ENCODE data around the gene C22orf42.
A peak's percentile ranks its signal among the peaks of the same experiment; 100 is the strongest.
"Not testable (repeated sequence)": the region's sequence is repeated elsewhere in the genome, so short reads cannot be mapped to it uniquely, and the experiment has no call there.

The C22orf42 gene

DNA sequence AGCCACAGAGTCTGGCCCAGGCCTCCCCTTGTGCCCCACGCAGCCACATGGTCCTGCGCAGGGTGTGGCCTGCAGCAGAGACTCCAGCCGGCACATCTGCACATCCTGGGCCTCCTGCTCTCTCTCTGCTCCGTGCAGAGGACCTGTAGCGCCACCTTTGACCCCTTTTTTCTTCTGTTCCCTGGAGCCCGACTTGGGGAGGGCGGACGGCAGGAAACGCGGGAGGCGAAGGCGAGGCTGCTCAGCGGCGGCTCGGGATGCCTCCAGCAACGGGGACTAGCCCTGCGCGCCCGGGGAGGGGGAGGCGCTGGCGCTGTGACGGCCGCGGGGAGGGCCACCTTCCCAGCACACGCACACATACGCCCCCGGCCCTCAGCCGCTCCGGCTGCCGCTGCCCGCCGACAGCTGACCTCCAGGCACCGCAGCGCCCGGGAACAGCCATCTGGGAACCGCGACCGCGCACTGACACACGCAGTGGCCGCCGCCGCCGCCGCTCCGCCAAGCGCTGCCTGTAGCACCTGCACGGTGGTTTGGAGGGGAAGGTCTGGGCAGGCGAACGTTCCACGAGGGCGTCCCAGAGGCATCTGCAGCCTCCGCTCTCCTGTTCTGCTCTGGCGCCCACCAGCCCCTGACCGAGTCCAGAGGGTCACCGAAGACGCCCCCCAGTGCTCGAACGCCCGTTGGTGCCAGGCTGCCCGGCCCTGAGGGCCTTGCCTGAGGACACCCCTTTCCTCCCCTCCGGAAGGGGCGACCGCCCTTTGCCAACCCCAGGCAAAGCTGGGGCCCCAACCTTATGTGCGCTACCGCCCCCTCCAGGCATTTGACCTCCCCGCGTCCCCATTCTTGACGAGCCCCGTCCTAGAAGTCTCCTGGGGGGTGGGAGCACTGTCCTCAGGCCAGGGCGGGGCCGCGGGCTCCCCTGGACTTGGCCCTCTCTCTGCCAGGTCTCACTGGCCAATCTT is 16.9 kb upstream of the C22orf42 start:
- H3K4me3 ChIP-seq (ENCODE audit: low read depth, low read length): peak overlapping the region; percentile 50
- peaks cover 19% of the 10 kb centered on the region for H3K27me3 ChIP-seq (ENCODE audit: control insufficient read depth, insufficient read depth, low read length)

DNA sequence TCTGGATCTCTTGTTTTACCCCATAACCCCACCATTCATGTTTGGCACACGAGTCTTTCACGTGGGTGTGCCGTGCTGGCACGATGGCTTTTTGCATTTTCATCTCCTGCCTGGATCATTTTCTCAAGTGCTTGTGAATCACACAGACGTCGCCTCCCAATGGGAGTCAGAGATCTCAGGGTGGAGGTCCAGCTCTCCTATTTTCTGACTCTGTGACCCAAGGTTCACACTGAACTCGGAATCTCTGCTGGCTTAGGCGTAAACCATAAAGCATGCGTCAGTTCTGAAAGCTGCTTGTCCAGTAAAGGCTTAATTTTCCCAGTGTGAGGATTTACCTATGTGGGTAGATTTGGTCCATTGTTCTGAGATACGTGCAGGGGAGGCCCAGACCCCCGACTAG is 16.0 kb upstream of the C22orf42 start:
- Histone ChIP-seq H3K9ac (ENCODE audit: low read depth, low read length) (no peak overlapping the region), H3K27me3 (ENCODE audit: control insufficient read depth, insufficient read depth, low read length) (peaks cover 19% of the 10 kb centered on the region), H3K4me3 (ENCODE audit: low read depth, low read length) (no peak overlapping the region)

More for the DNA sequence above, 16.9 kb upstream of the C22orf42 start:
- Histone ChIP-seq H3K36me3 (ENCODE audit: control insufficient read depth, insufficient read depth, low read length) (no peaks in the 10 kb centered on the region), H3K9ac (ENCODE audit: low read depth, low read length) (no peak overlapping the region), H3K4me1 (ENCODE audit: control insufficient read depth, insufficient read depth, low read length) (peaks cover 5% of the 10 kb centered on the region), H3K9me3 (ENCODE audit: control insufficient read depth, insufficient read depth, low read length) (no peaks in the 10 kb centered on the region)

DNA sequence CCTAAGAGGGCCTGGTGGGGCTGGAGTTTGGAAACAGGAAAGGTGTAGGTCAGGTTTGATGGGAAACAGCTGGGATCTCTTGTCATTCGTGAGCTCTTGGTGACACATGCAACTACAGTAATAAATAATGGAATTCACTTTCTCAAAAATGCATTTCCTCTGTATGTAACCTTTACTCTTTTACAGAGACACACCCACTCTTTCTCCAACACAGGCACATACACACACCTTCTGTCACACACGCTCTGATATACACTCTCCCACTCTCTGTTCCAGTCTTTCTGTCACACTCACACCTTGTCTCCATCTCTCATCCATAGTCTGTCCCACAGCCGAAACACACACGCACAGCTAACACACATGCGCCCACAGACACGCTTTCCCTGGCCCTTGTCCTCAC is 6.6 kb upstream of the C22orf42 start:
- Histone ChIP-seq H3K9me3 (ENCODE audit: control insufficient read depth, insufficient read depth, low read length) (no peaks in the 10 kb centered on the region), H3K9ac (ENCODE audit: low read depth, low read length) (no peak overlapping the region), H3K36me3 (ENCODE audit: control insufficient read depth, insufficient read depth, low read length) (no peaks in the 10 kb centered on the region)

More for the DNA sequence above, 16.0 kb upstream of the C22orf42 start:
- Histone ChIP-seq H3K36me3 (ENCODE audit: control insufficient read depth, insufficient read depth, low read length) (no peaks in the 10 kb centered on the region), H3K9me3 (ENCODE audit: control insufficient read depth, insufficient read depth, low read length) (no peaks in the 10 kb centered on the region), H3K4me1 (ENCODE audit: control insufficient read depth, insufficient read depth, low read length) (peaks cover 5% of the 10 kb centered on the region)

DNA sequence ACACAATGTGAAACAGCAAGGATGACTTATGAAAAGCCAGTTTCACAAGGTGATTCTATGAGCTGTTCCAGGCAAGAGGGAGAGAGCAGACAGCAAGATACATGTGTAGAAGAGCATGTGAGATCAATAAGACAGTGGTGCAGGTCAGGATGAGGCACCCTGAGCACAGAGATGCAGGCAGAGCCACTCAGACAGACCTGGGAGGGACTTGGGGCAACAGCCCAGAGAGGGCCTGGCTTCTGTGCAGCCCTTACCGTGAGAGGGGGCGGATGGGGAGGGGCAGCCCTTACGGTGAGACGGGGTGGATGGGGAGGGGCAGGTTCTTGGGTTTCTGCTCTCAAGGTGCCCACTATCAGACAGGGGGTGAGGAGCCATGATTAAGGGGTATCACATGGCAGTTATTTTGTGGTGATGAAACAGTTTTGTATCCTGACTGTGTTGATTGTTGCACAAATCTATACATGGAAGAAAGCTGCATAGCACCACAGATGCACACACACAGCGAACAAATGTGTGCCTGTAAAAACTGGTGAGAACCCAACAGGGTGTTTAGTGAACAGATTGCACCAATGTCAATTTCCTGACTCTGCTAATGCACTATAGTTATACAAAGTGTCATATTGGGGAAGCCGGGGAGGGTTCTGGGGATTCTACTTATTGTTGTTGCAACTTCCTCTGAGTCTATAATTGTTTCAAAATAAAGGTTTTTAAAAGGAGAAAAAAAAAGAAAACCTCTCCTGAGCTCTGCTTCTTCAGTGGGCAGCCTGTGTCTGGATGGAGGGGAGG is 5.2 kb upstream of the C22orf42 start:
- Histone ChIP-seq H3K4me3 (ENCODE audit: low read depth, low read length) (no peak overlapping the region), H3K27me3 (ENCODE audit: control insufficient read depth, insufficient read depth, low read length) (peaks cover 2% of the 10 kb centered on the region), H3K36me3 (ENCODE audit: control insufficient read depth, insufficient read depth, low read length) (no peaks in the 10 kb centered on the region), H3K9me3 (ENCODE audit: control insufficient read depth, insufficient read depth, low read length) (no peaks in the 10 kb centered on the region), H3K9ac (ENCODE audit: low read depth, low read length) (no peak overlapping the region), H3K4me1 (ENCODE audit: control insufficient read depth, insufficient read depth, low read length) (no peaks in the 10 kb centered on the region)

More for the DNA sequence above, 6.6 kb upstream of the C22orf42 start:
- Histone ChIP-seq H3K4me1 (ENCODE audit: control insufficient read depth, insufficient read depth, low read length) (no peaks in the 10 kb centered on the region), H3K27me3 (ENCODE audit: control insufficient read depth, insufficient read depth, low read length) (peaks cover 2% of the 10 kb centered on the region), H3K4me3 (ENCODE audit: low read depth, low read length) (no peak overlapping the region)

DNA sequence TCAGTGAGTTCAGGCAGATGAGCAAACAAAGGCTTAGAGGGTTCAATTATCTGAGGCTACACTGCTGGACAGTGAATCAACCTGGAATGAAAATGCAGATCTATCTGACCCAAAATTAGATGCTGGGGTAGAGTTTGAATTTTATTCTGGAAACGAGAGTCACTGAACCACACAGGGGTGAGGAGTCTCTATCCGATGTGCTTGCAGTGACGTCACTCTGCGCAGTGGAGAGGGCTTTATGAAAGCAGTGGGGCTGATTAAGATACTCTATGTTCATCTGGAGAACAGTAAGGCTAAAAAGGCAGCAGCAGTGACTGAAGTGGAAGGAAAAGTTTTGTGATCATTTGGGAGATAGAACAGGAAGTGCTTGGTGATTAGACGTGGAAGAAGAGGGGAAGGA is 1.3 kb upstream of the C22orf42 start:
- H3K4me3 ChIP-seq (ENCODE audit: low read depth, low read length); H3K27me3 ChIP-seq (ENCODE audit: control insufficient read depth, insufficient read depth, low read length); H3K9ac ChIP-seq (ENCODE audit: low read depth, low read length); H3K36me3 ChIP-seq (ENCODE audit: control insufficient read depth, insufficient read depth, low read length); H3K9me3 ChIP-seq (ENCODE audit: control insufficient read depth, insufficient read depth, low read length); H3K4me1 ChIP-seq (ENCODE audit: control insufficient read depth, insufficient read depth, low read length): not testable (repeated sequence)

DNA sequence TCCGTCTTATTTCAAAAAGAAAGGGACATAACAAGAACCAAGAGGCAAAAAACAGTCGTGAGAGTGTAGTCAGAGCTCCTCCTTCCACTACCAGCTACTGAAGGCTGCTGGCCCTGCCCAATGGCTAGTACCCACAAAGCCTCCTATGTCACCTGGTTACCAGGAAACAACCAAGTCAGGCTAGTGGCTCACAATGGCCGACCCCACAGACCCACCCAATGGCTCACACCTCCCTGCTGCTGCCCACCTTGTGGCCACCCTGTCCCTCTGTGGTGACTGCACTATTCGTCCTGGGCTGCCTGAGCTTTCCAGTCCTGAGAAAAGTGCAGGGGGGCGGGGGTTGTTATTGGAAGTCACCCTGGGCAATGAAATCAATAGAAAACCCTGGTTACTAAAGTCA is 1.5 kb downstream of the C22orf42 start:
- H3K9me3 ChIP-seq (ENCODE audit: control insufficient read depth, insufficient read depth, low read length); H3K27me3 ChIP-seq (ENCODE audit: control insufficient read depth, insufficient read depth, low read length); H3K4me1 ChIP-seq (ENCODE audit: control insufficient read depth, insufficient read depth, low read length): not testable (repeated sequence)

DNA sequence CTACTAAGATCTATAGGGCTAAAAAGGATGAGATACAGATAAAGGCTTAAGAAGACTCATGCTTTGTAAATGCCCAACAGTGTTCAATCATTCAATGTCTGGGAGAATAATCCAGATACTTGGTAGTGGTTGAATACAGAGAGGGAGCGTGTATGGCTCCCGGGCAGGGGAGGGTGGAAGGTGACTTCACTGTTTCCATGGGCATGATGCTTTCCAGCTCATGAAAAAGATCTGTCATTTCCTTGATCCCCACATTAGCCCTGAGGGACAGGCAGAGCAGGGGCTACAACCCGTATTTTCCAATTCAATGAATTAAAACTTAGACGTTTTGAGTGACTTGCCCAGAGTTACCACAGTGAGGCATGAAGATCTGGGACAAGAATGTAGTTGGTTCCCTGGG is 4.4 kb downstream of the C22orf42 start:
- H3K27me3 ChIP-seq (ENCODE audit: control insufficient read depth, insufficient read depth, low read length); H3K9me3 ChIP-seq (ENCODE audit: control insufficient read depth, insufficient read depth, low read length); H3K4me3 ChIP-seq (ENCODE audit: low read depth, low read length); H3K36me3 ChIP-seq (ENCODE audit: control insufficient read depth, insufficient read depth, low read length); H3K9ac ChIP-seq (ENCODE audit: low read depth, low read length); H3K4me1 ChIP-seq (ENCODE audit: control insufficient read depth, insufficient read depth, low read length): not testable (repeated sequence)

More for the DNA sequence above, 1.5 kb downstream of the C22orf42 start:
- not testable (repeated sequence) for H3K9ac ChIP-seq (ENCODE audit: low read depth, low read length); H3K4me3 ChIP-seq (ENCODE audit: low read depth, low read length); H3K36me3 ChIP-seq (ENCODE audit: control insufficient read depth, insufficient read depth, low read length)

DNA sequence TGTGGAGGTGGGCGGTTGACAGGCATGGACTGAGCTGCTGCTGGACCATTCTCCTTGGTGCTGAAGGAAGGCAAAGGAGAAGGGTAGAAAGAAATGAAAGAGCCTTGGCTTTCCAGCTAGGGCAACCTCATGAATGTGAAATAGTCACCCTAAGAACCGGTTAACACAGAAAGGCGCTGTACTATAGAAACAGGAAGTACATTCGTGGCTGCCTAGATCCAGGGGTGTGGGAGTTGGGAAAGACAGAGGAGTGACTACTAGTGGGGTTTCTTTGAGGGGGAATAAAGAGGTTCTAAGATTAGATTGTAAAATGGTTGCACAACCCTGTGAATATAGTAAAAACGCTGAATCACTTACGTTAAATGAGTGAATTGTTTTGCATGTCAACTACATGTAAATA is 7.5 kb downstream of the C22orf42 start:
- not testable (repeated sequence) for H3K9me3 ChIP-seq (ENCODE audit: control insufficient read depth, insufficient read depth, low read length); H3K4me3 ChIP-seq (ENCODE audit: low read depth, low read length); H3K9ac ChIP-seq (ENCODE audit: low read depth, low read length)

DNA sequence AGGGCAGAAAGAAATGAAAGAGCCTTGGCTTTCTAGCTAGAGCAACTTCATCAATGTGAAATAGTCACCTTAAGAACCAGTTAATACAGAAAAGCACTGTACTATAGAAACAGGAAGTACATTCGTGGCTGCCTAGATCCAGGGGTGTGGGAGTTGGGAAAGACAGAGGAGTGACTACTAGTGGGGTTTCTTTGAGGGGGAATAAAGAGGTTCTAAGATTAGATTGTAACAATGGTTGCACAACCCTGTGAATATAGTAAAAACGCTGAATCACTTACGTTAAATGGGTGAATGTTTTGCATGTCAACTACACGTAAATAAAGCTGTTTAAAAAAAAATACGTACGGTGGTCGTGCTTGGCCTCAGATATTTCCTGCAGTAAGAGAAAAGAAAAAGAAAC is 8.5 kb downstream of the C22orf42 start:
- not testable (repeated sequence) for H3K4me3 ChIP-seq (ENCODE audit: low read depth, low read length); H3K4me1 ChIP-seq (ENCODE audit: control insufficient read depth, insufficient read depth, low read length); H3K36me3 ChIP-seq (ENCODE audit: control insufficient read depth, insufficient read depth, low read length); H3K27me3 ChIP-seq (ENCODE audit: control insufficient read depth, insufficient read depth, low read length); H3K9ac ChIP-seq (ENCODE audit: low read depth, low read length); H3K9me3 ChIP-seq (ENCODE audit: control insufficient read depth, insufficient read depth, low read length)

More for the DNA sequence above, 7.5 kb downstream of the C22orf42 start:
- not testable (repeated sequence) for H3K36me3 ChIP-seq (ENCODE audit: control insufficient read depth, insufficient read depth, low read length); H3K4me1 ChIP-seq (ENCODE audit: control insufficient read depth, insufficient read depth, low read length); H3K27me3 ChIP-seq (ENCODE audit: control insufficient read depth, insufficient read depth, low read length)

DNA sequence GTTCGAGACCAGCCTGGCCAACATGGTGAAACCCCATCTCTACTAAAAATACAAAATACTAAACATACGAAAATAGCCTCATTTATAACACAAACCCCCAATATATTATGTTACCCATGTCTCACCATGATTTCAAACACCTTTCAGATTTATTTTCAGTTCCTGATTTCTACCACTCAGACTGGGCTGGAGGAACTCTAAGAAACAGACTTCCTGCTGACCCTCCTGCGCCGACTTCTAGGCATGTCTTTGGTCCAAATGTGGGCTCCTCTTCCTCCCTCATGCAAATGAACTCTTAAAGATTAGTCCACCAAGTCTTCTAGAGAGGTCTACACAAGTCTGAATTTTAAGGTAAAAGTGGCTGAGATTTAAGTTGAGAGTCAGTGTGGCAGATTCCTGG is 10.7 kb downstream of the C22orf42 start:
- not testable (repeated sequence) for H3K36me3 ChIP-seq (ENCODE audit: control insufficient read depth, insufficient read depth, low read length)

DNA sequence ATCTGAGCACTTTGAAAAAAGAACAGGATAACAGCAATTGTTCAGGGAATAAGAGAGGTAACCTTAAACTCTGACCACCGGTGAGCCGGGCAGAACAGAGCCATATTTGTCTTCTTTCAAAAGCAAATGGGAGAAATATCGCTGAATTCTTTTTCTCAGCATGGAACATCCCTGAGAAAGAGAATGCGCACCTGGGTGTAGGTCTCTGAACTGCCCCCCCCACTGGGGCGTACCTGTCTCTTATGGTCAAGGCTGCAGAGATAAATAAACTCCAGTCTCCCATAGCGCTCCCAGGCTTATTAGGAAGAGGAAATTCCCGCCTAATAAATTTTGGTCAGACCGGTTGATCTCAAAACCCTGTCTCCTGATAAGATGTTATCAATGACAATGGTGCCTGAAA is 12.0 kb downstream of the C22orf42 start:
- not testable (repeated sequence) for H3K4me3 ChIP-seq (ENCODE audit: low read depth, low read length); H3K4me1 ChIP-seq (ENCODE audit: control insufficient read depth, insufficient read depth, low read length); H3K9ac ChIP-seq (ENCODE audit: low read depth, low read length); H3K36me3 ChIP-seq (ENCODE audit: control insufficient read depth, insufficient read depth, low read length); H3K27me3 ChIP-seq (ENCODE audit: control insufficient read depth, insufficient read depth, low read length); H3K9me3 ChIP-seq (ENCODE audit: control insufficient read depth, insufficient read depth, low read length)

More for the DNA sequence above, 10.7 kb downstream of the C22orf42 start:
- not testable (repeated sequence) for H3K9me3 ChIP-seq (ENCODE audit: control insufficient read depth, insufficient read depth, low read length); H3K27me3 ChIP-seq (ENCODE audit: control insufficient read depth, insufficient read depth, low read length); H3K4me3 ChIP-seq (ENCODE audit: low read depth, low read length); H3K4me1 ChIP-seq (ENCODE audit: control insufficient read depth, insufficient read depth, low read length); H3K9ac ChIP-seq (ENCODE audit: low read depth, low read length)
